PC-9 (cell line): ENCODE measurements around the gene OR2V2.

Experiments used
- EZH2 ChIP-seq: fragments of 200-600 bp; sonication (generic); IDR thresholded peaks from 2 replicates; pipeline ENCODE4 v1.8.0; 2017; ENCODE audit warnings: antibody characterized with exemption, low read depth
- TF ChIP-seq, protein P1 (sequence below): fragments of 200-600 bp; sonication (generic); conservative IDR thresholded peaks from 2 replicates; pipeline ENCODE4 v1.6.1; 2017; ENCODE audit warnings: mixed run types, antibody characterized with exemption, mild to moderate bottlenecking, moderate library complexity

DNA sequence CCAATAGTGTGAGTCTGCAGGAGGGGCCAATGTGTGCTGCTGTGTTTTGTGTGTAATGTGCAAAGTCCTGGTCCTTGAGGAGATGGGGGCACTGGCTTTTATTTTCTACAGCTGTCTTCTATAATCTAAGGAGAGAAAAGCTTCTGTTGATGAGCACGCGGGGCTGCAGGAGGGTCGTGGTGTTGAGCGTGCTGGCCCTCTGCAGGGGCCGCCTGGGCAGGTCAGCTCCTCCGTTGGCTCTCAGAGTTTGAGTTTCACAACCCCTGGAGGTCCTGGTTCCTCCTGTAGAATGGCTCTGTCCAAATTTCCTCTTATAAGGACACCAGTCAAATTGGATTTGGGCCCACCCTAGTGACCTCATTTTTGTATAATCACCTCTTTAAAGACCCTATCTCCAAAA lies 29.0 kb upstream of the OR2V2 start:
- TF ChIP-seq, protein P1, sequence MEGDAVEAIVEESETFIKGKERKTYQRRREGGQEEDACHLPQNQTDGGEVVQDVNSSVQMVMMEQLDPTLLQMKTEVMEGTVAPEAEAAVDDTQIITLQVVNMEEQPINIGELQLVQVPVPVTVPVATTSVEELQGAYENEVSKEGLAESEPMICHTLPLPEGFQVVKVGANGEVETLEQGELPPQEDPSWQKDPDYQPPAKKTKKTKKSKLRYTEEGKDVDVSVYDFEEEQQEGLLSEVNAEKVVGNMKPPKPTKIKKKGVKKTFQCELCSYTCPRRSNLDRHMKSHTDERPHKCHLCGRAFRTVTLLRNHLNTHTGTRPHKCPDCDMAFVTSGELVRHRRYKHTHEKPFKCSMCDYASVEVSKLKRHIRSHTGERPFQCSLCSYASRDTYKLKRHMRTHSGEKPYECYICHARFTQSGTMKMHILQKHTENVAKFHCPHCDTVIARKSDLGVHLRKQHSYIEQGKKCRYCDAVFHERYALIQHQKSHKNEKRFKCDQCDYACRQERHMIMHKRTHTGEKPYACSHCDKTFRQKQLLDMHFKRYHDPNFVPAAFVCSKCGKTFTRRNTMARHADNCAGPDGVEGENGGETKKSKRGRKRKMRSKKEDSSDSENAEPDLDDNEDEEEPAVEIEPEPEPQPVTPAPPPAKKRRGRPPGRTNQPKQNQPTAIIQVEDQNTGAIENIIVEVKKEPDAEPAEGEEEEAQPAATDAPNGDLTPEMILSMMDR: no peak
- TF ChIP-seq EZH2: no peak
